ENCODE data around the gene ADAMTS6. TPM values are rescaled to one million over a fixed set of nuclear protein-coding genes. Genes with fewer than 3 reads are reported as not detected.

Gene ADAMTS6, protein sequence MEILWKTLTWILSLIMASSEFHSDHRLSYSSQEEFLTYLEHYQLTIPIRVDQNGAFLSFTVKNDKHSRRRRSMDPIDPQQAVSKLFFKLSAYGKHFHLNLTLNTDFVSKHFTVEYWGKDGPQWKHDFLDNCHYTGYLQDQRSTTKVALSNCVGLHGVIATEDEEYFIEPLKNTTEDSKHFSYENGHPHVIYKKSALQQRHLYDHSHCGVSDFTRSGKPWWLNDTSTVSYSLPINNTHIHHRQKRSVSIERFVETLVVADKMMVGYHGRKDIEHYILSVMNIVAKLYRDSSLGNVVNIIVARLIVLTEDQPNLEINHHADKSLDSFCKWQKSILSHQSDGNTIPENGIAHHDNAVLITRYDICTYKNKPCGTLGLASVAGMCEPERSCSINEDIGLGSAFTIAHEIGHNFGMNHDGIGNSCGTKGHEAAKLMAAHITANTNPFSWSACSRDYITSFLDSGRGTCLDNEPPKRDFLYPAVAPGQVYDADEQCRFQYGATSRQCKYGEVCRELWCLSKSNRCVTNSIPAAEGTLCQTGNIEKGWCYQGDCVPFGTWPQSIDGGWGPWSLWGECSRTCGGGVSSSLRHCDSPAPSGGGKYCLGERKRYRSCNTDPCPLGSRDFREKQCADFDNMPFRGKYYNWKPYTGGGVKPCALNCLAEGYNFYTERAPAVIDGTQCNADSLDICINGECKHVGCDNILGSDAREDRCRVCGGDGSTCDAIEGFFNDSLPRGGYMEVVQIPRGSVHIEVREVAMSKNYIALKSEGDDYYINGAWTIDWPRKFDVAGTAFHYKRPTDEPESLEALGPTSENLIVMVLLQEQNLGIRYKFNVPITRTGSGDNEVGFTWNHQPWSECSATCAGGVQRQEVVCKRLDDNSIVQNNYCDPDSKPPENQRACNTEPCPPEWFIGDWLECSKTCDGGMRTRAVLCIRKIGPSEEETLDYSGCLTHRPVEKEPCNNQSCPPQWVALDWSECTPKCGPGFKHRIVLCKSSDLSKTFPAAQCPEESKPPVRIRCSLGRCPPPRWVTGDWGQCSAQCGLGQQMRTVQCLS (N-terminal part only)
- total RNA-seq (1 to 10 TPM; 2.0 to 2.6 TPM), total RNA-seq (0.32 to 17.1 (median 4.5) reads per million in 172 experiments)
- 0.82 TPM for polyA plus RNA-seq (2013, experiment 1 of 2)
- polyA plus RNA-seq (2013, experiment 2 of 2), result 0.69 TPM

DNA sequence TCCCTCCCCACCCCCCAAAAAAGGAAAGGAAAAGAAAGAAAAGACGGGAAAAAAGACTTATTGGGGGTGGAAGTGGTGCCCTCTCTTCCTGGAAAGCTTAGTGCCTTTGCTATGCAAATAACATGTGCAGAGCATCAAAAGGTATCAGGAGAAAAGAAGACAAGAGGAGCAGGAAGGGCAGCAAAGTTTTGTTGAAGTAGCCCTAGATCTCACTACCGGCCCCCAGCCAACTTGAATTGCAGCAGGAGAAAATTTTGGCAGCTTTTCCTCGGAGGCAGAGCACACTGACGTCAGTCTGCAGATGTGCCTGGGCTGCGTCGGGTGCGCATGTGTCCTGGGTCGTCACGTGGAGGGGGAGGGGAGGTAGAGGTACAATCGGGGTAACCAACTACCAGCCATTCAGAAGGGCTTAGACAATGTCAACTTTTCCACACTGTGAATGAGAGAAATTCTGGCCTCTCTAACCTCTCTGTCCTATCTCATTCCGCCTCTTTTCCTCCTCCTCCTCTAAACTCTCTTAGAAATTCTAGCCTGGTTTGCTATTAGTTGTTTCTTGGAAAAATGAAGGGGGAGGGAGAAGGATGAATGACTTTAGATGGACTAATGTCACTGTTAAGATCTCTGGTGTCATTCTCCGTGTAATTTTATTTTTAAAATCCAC, at the start of gene ADAMTS6:
ADAMTS6 (minus strand) TSS at position 286 of the 661 bp plus-strand sequence. CDS start 8,247 bp downstream, outside the sequence.
- H3K27ac ChIP-seq (ENCODE audit: low read depth in 1 of 2, low read length in 2 of 2), result peak within 1 kb of the TSS in 1 of 2 donors; percentile 57
- TF ChIP-seq CTCF (IDR thresholded peaks at IDR 0.05), result no peak
- Mint-ChIP-seq H3K36me3 (ENCODE audit: low read depth) (peaks cover 13% of the 10 kb centered on the region), H3K27me3 (no peaks in the 10 kb centered on the region), H3K4me3 (peak within 1 kb of the TSS; percentile 94), H3K9me3 (no peaks in the 10 kb centered on the region), H3K4me1 (ENCODE audit: low read depth) (peaks cover 14% of the 10 kb centered on the region), H3K27ac (peak within 1 kb of the TSS; percentile 80)
- ATAC-seq (ENCODE audit: poor library complexity), result peak; percentile 87
- ChIA-PET CTCF (interaction anchor here (1.3 kb wide), 1 partner anchor 521 kb away, joined by 4 read pairs; no protein-coding TSS in a partner anchor), POLR2A (interaction anchor here (0.6 to 4.5 kb wide), 7 partner anchors 10 to 713 kb away, joined by 3 to 39 read pairs (median 5); partner anchors contain the start of genes CENPK, CWC27, PPWD1 and SREK1IP1)
- no peaks in the 10 kb centered on the region for H3K36me3 ChIP-seq (ENCODE audit: insufficient read depth, low read length)
- H3K4me3 ChIP-seq (ENCODE audit: low read length), result peak within 1 kb of the TSS; percentile 78
- DNase-seq, result peak; percentile 46 to 88 (median 72)
- H3K9me3 ChIP-seq (ENCODE audit: control insufficient read depth in 1 of 2, insufficient read depth in 1 of 2, low read length in 2 of 2), result no peaks in the 10 kb centered on the region
- H3K27me3 ChIP-seq (ENCODE audit: control insufficient read depth in 1 of 2, insufficient read depth in 2 of 2, low read length in 2 of 2), result peaks cover 3 to 7% of the 10 kb centered on the region in 2 experiments
- intact Hi-C loops (cut with DNase I, micrococcal nuclease), result loop anchor here (2.0 to 10.0 kb wide), 10 partner anchors 81 to 1254 kb away; partner anchors contain the start of genes CENPK (in 2 of the 2) and PPWD1 (in 2 of the 2)
- peaks cover 8% of the 10 kb centered on the region for H3K4me1 ChIP-seq (ENCODE audit: insufficient read depth, low read length)

- Mint-ChIP-seq H3K36me3 (ENCODE audit: low read depth) (peaks cover 19% of the 10 kb centered on the region), H3K9me3 (no peaks in the 10 kb centered on the region), H3K27me3 (no peaks in the 10 kb centered on the region), H3K4me3 (no peak overlapping the region), H3K27ac (no peak overlapping the region), H3K4me1 (ENCODE audit: low read depth) (no peaks in the 10 kb centered on the region)
- H3K27ac ChIP-seq (ENCODE audit: low read depth in 1 of 2, low read length in 2 of 2), result no peak overlapping the region
- TF ChIP-seq CTCF (IDR thresholded peaks at IDR 0.05), result no peak
- H3K9me3 ChIP-seq (ENCODE audit: control insufficient read depth in 1 of 2, insufficient read depth in 1 of 2, low read length in 2 of 2), result no peaks in the 10 kb centered on the region
- ChIA-PET POLR2A (no interaction called here), CTCF (no interaction called here)
- intact Hi-C loops (cut with DNase I, micrococcal nuclease), result no loop called here
- H3K36me3 ChIP-seq (ENCODE audit: insufficient read depth, low read length), result no peaks in the 10 kb centered on the region
- H3K4me1 ChIP-seq (ENCODE audit: insufficient read depth, low read length), result no peaks in the 10 kb centered on the region
- DNase-seq (no peak), ATAC-seq (ENCODE audit: poor library complexity) (no peak)
- H3K4me3 ChIP-seq (ENCODE audit: low read length), result no peak overlapping the region
- no peaks in the 10 kb centered on the region for H3K27me3 ChIP-seq (ENCODE audit: control insufficient read depth in 1 of 2, insufficient read depth in 2 of 2, low read length in 2 of 2)
Observed at GRCh38 chr5:65530904-65531303, 49.2 kb upstream of the ADAMTS6 start.

All from CD4-positive, alpha-beta T cell (primary cell).